ENCODE measurements around the gene CUEDC2.

The CUEDC2 gene

DNA sequence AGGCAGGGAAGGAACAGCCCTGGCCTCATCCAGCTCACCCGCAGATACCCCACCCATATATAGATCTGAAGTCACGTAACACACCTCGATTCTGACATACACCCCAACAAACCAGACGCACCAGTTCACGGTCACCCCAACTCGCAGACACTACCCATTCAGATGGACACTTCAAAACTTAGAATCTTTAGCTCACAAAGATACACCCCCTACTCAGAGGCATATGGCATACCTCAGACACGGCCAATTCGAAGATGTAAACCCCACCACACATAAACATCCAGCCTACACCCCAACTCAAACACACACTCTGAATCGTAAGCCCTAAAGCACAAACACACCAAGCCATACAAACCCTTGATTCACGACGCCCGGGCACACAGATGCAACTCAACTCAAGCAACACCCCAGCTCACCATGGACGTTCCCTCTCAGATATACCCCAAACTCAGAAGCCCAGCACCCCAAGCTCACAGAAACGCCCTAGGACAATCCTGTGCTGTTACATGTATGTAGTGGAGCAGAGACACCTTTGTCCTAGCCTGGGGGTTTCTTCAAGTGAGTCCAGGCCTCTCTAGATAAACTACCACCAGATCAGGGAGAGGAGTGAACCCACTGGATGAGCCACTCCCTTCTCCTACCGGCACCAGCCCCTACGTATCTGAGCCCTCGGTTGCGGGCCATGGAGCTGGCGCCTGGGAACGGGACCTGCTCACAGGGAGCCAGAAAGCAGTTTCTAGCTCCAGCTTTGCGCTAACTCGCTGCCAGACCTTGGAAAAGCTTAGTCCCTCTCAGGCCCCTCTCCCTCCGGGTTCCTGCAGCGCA, 22.6 kb downstream of the CUEDC2 start:
- Histone ChIP-seq H3K9ac (ENCODE audit: low read length) (no peak overlapping the region), H3K79me2 (ENCODE audit: insufficient read depth, low read length) (no peaks in the 10 kb centered on the region), H3K9me3 (ENCODE audit: low read length) (no peaks in the 10 kb centered on the region), H3K9me2 (ENCODE audit: low read depth, low read length) (no peaks in the 10 kb centered on the region), H3K4me1 (ENCODE audit: insufficient read depth, low read length, severe bottlenecking) (no peaks in the 10 kb centered on the region), H3K27ac (ENCODE audit: low read depth, low read length, poor library complexity, severe bottlenecking) (no peak overlapping the region), H4K20me1 (ENCODE audit: insufficient read depth, low read length) (no peaks in the 10 kb centered on the region), H3K4me3 (ENCODE audit: low read depth, low read length, poor library complexity, severe bottlenecking) (no peak overlapping the region), H3F3A (ENCODE audit: insufficient read depth, low read length) (no peaks in the 10 kb centered on the region), H2AFZ (ENCODE audit: low read length) (no peak overlapping the region), H3K27me3 (ENCODE audit: insufficient read depth, low read length) (no peaks in the 10 kb centered on the region), H3K4me2 (ENCODE audit: low read length) (no peak overlapping the region), H3K36me3 (ENCODE audit: insufficient read depth, low read length) (no peaks in the 10 kb centered on the region)
- TF ChIP-seq EZH2 (IDR thresholded peaks at IDR 0.05; ENCODE audit: borderline replicate concordance, low read length) = no peak
- TF ChIP-seq, protein P1, sequence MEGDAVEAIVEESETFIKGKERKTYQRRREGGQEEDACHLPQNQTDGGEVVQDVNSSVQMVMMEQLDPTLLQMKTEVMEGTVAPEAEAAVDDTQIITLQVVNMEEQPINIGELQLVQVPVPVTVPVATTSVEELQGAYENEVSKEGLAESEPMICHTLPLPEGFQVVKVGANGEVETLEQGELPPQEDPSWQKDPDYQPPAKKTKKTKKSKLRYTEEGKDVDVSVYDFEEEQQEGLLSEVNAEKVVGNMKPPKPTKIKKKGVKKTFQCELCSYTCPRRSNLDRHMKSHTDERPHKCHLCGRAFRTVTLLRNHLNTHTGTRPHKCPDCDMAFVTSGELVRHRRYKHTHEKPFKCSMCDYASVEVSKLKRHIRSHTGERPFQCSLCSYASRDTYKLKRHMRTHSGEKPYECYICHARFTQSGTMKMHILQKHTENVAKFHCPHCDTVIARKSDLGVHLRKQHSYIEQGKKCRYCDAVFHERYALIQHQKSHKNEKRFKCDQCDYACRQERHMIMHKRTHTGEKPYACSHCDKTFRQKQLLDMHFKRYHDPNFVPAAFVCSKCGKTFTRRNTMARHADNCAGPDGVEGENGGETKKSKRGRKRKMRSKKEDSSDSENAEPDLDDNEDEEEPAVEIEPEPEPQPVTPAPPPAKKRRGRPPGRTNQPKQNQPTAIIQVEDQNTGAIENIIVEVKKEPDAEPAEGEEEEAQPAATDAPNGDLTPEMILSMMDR (IDR thresholded peaks at IDR 0.05; ENCODE audit: low read length) = no peak

DNA sequence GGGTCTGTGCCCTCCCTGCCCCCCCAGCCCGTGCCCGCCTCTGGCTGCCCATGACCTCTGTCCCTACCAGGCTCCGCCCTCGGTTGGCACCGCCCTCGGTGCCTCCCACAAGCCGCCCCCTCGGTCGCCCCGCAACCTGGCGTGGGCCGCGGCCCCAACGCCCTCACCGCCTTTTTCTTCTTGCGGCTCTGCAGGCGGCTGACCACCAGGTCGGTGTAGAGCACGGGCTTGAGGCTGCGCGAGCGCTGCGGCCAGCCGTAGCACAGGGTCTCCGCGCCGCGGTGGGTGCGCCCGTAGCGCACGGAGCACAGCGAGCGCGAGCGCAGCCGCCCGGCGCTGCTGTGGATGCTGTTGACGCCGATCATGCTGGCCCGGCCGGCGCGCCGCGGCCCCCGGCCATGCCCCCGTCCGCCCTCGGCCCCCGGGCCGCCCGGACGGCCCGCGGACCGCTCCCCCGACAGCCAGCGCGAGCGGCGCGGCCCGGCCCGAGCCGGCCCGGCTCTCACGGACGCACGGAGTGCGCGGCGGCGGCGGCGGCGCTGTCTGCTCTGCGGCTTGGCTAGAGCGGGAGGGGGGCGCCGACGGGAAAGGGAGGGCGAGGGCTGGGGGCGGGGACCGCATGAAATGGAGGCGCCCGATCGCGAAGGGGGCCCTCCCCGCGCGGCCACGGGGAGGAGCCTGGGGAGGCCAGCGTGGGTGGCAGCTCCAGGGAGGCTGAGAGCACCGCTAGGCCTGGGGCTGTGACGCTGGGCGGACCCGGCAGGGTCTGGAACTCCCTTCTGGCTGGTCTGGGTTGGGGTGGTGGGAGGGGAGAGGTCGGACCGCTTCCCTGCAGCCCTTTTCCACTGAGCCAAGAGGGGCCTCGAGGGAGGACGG, 23.4 kb downstream of the CUEDC2 start:
- Histone ChIP-seq H3F3A (ENCODE audit: insufficient read depth, low read length) (no peaks in the 10 kb centered on the region), H3K27me3 (ENCODE audit: insufficient read depth, low read length) (no peaks in the 10 kb centered on the region), H3K27ac (ENCODE audit: low read depth, low read length, poor library complexity, severe bottlenecking) (no peak overlapping the region), H3K9me3 (ENCODE audit: low read length) (no peaks in the 10 kb centered on the region), H3K9ac (ENCODE audit: low read length) (no peak overlapping the region), H2AFZ (ENCODE audit: low read length) (no peak overlapping the region), H3K36me3 (ENCODE audit: insufficient read depth, low read length) (no peaks in the 10 kb centered on the region), H3K79me2 (ENCODE audit: insufficient read depth, low read length) (no peaks in the 10 kb centered on the region), H3K4me1 (ENCODE audit: insufficient read depth, low read length, severe bottlenecking) (no peaks in the 10 kb centered on the region), H4K20me1 (ENCODE audit: insufficient read depth, low read length) (no peaks in the 10 kb centered on the region), H3K4me3 (ENCODE audit: low read depth, low read length, poor library complexity, severe bottlenecking) (peak overlapping the region; percentile 47), H3K9me2 (ENCODE audit: low read depth, low read length) (no peaks in the 10 kb centered on the region), H3K4me2 (ENCODE audit: low read length) (peak overlapping the region; percentile 55)
- TF ChIP-seq EZH2 (IDR thresholded peaks at IDR 0.05; ENCODE audit: borderline replicate concordance, low read length) = no peak
- TF ChIP-seq, protein P1 (IDR thresholded peaks at IDR 0.05; ENCODE audit: low read length) = no peak

GRCh38 chr10:102408131-102408727, 24.1 kb downstream of the CUEDC2 start:
- Histone ChIP-seq H3K9me2 (ENCODE audit: low read depth, low read length) (no peaks in the 10 kb centered on the region), H3K4me3 (ENCODE audit: low read depth, low read length, poor library complexity, severe bottlenecking) (no peak overlapping the region), H3K27ac (ENCODE audit: low read depth, low read length, poor library complexity, severe bottlenecking) (no peak overlapping the region), H3K27me3 (ENCODE audit: insufficient read depth, low read length) (no peaks in the 10 kb centered on the region), H3K9ac (ENCODE audit: low read length) (no peak overlapping the region), H3K79me2 (ENCODE audit: insufficient read depth, low read length) (no peaks in the 10 kb centered on the region), H4K20me1 (ENCODE audit: insufficient read depth, low read length) (no peaks in the 10 kb centered on the region), H3F3A (ENCODE audit: insufficient read depth, low read length) (no peaks in the 10 kb centered on the region), H3K9me3 (ENCODE audit: low read length) (no peaks in the 10 kb centered on the region), H3K4me1 (ENCODE audit: insufficient read depth, low read length, severe bottlenecking) (no peaks in the 10 kb centered on the region), H3K4me2 (ENCODE audit: low read length) (peak overlapping the region; percentile 55; the same call in 1 of the 2 replicates), H2AFZ (ENCODE audit: low read length) (no peak overlapping the region), H3K36me3 (ENCODE audit: insufficient read depth, low read length) (no peaks in the 10 kb centered on the region)
- no peak for TF ChIP-seq EZH2 (IDR thresholded peaks at IDR 0.05; ENCODE audit: borderline replicate concordance, low read length)
- TF ChIP-seq, protein P1 (IDR thresholded peaks at IDR 0.05; ENCODE audit: low read length) = no peak
